ENCODE results near the gene TMEM132A. TPM values are rescaled to one million over a fixed set of nuclear protein-coding genes. Genes with fewer than 3 reads are reported as not detected.

Gene TMEM132A
- total RNA-seq, 1 donor from 2014 or later: 12.4 TPM

Small RNAs within 50 kb of the gene (small RNA-seq; reads per million reads assigned to genes)
- not detected for gene RNU6-933P (ENCODE audit: low replicate concordance)

Other genes starting within 250 kb of the TMEM132A start
- not detected for gene MS4A8, start 224.8 kb upstream of the TMEM132A start, total RNA-seq
- gene MS4A18, start 199.7 kb upstream of the TMEM132A start, total RNA-seq: not detected
- not detected for gene MS4A15, start 167.6 kb upstream of the TMEM132A start, total RNA-seq
- not detected for gene MS4A10, start 139.1 kb upstream of the TMEM132A start, total RNA-seq
- 9.8 TPM for gene CCDC86, start 82.3 kb upstream of the TMEM132A start, total RNA-seq
- gene PTGDR2, start 68.5 kb upstream of the TMEM132A start, total RNA-seq: 0.59 TPM
- gene ZP1, start 56.9 kb upstream of the TMEM132A start, total RNA-seq: 0.49 TPM
- 31.7 TPM for gene PRPF19, start 17.9 kb upstream of the TMEM132A start, total RNA-seq
- gene TMEM109, start 10.3 kb upstream of the TMEM132A start, total RNA-seq: 46.7 TPM
- 8.8 TPM for gene SLC15A3, start 27.7 kb downstream of the TMEM132A start, total RNA-seq
- gene CD6, start 47.2 kb downstream of the TMEM132A start, total RNA-seq: 0.39 TPM
- 0.20 TPM for gene CD5, start 178.0 kb downstream of the TMEM132A start, total RNA-seq
- 9.9 TPM for gene VPS37C, start 237.0 kb downstream of the TMEM132A start, total RNA-seq

Data from skin of body (tissue), 2 donors.